ENCODE data around the gene VAV1.
"Not testable (repeated sequence)": the region's sequence is repeated elsewhere in the genome, so short reads cannot be mapped to it uniquely, and the experiment has no call there.

Gene VAV1

DNA sequence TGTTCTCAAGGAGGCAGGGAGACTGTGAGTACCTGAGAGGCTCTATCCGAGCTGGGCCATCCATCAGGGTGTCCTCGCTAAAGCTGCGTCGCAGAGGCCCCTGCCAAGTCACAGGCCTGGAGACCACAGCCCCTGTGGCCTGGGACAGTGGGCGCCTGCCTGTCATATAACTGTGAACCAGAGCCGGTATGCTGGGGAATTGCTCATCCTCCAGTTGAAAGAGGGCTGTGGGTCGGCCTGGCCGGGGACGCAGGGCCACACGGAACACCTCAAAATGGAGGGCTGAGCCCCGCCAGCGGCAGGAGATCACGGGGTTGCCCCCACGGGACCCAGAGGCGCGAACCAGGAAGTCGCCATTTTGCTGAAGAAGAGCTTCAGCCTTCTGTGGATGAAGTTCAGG lies 11.9 kb upstream of the VAV1 start:
- no peak for DNase-seq

DNA sequence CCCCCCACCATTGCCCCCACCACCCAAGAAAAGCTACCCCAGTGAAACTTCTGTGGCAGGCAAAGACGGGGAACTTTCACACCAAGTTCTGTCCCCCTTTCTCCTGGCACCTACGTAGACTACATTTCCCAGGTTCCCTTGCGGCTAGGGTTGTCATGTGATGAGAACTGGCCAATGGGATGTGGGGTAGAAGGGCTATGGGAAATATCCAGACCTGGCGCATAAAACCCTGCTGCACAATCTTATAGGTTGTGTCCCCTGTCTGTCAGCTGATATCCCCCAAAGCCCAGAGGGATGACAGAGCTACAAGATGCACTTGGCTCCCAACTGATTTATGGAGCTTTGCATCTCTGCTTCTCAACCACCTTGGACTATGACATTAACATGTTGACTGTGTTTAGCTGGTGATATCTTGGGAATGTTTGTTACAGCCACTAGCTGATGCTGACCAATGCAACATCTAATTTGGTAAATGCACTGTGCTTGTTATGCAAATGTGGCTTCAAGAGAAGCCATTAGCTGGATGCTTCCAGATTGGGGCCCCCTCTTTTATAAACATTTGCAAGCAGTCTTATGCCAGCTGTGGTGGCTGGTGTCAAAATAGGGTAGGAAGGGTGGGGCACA lies 11.3 kb upstream of the VAV1 start:
- DNase-seq = peak; percentile 34 to 44

DNA sequence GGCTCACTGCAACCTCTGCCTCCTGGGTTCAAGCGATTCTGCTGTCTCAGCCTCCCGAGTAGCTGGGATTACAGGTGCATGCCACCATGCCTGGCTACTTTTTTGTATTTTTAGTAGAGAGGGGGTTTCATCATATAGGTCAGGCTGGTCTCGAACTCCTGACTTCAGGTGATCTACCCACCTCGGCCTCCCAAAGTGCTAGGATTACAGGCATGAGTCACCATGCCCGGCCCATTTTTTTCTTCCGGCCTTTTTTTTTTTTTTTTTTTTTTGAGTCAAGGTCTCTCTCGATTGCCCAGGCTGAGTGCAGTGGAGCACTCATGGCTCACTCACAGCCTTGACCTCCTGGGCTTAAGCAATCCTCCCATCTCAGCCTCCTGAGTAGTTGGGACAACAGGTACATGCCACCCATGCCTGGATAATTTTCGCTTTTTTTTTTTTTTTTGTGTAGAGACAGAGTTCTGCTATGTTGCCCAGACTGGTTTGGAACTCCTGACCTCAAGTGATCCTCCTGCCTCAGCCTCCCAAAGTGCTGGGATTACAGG lies 10.2 kb upstream of the VAV1 start:
- DNase-seq = not testable (repeated sequence)

DNA sequence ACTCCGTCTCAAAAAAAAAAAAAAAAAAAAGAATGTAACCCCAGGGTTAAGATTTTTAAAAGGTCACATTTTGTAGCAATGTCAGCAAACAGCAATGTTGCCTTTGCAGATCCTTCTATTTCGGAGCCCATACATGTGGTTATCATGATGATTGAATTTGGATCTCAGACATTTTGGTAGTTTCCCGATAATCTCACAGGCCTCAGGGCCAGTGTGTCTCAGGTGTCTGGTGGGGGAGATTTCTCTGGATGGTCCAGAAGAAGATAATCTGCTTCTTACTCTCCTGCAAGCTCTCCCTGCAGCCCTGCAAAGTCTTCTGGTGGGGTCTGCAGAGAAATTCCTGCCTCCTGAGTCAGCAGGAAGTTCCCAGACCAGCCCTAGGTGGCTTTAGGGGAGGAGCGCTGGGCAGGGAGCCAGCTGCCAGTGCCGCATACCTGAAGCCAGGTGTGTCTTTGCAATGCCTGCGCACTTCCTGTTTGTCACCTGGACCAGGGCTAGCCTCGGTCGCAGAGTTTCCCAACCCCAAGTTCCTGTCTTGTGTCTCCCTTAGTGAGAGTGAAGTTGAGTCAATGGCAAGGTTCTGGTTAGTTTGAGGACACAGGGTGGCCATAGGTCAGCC lies 6.7 kb upstream of the VAV1 start:
- no peak for DNase-seq

DNA sequence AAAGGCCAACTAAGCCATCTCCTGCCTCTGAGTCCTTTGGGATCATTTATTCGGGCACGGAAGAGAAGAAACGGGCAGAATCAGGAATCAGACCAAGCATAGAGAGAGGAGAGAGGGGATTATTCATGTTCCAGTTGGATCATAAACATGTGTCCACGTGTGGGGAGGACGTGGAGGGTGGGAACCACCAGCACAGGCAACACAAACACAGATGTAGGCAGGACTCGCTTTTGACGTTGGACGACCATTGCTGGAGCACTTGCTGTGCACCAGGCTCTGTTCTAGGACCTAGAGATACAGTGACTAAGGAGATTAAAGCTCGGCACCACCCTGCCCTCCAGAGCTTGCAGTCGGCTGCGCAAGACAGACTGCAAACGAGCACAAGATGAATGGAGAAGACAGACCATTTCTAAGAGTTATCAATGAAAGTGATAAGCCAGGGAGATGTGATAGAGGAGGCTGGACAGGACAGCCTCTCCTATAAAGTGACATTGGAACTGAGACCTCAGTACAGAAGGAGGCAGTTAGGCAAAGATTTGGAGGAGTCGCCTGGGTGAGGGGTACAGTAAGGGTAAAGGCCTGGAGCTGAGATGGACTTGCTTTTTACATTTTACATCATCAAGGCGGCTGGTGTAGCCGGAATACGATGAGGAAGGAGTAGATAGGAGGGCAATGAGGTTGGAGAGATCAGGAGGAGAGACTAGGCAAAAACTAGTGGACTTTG lies 6.0 kb upstream of the VAV1 start:
- no peak for DNase-seq

DNA sequence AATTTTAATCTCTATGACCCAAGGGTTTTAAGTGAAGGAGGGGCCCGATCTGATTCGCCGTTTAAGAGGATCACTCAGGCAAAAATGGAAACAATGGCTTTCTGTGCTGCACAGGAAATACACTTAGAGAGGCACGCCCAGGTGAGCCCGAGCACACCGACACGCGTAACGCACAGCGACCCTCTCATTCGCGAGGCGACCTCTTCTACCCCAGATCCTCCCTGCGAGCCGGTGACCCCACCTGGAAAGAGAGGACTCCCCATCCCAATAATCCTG lies 5.5 kb upstream of the VAV1 start:
- DNase-seq = no peak

DNA sequence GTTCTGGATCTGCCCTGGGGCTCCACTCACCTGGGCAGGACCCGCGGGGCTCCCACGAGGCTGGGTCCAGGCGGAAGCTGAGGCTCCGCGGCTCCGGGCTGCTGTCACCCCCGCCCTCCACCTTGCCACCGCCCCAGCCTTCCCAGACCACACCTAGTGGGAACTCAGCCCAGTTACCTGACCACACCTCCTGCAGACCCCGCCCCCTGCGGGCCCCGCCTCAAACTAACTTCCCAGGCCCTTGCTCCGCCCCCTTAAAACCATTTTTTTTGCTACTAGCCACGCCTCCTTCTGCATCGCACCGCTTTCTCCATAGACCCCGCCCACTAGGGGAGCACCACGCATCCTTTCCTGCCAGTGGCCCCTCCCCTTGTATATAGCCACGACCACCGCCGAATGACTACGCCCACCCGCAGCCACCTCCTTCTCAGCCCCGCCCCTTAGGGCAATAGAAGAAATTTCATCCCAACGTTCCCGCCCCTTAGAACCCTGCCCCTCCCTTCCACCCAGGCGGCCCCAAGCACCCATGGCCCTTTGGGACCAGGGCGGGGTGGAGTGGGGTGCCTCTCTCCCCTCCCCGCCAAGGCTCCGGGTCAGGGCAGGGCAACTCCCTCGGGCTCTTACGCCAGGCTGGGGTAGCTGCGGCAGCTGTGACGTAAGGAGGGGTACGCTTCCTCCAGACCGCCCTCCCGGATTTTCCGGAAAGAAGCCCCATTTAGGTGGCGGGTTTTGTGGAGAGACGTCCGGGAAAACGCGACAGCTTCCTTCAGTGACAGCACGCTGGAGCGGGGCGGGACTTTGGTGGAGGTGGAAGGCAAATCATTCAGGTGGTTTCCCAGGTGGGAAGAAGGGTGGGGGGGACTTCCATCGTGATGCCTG lies 4.9 kb upstream of the VAV1 start, which contains the start of gene SH2D3A:
TSS of gene SH2D3A (minus strand) at position 79 of the 879 bp plus-strand sequence. CDS start 3,687 bp downstream, outside the sequence.
- DNase-seq = peak; percentile 90 to 95

DNA sequence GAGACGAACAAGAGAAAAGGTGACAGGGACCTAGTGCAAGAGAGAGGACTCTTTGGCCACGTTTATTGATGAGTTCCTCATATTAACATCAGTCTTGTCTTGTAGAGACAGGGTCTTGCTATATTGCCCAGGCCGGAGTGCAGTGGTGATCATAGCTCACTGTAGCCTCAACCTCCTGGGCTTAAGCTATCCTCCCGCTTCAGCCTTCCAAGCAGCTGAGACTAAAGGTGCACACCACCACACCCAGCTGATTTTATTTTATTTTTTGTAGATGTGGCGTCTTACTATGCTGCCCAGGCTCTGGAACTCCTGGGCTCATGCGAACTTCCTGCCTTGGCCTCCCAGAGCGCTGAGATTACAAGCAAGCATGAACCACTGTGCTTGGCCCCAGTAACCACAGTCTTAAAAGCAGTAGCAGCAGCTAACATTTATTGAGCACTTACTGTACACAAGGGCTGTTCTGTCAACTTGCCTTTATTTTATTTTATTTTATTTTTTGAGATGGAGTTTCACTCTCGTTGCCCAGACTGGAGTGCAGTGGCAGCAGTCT lies 4.2 kb upstream of the VAV1 start:
- no peak for DNase-seq

DNA sequence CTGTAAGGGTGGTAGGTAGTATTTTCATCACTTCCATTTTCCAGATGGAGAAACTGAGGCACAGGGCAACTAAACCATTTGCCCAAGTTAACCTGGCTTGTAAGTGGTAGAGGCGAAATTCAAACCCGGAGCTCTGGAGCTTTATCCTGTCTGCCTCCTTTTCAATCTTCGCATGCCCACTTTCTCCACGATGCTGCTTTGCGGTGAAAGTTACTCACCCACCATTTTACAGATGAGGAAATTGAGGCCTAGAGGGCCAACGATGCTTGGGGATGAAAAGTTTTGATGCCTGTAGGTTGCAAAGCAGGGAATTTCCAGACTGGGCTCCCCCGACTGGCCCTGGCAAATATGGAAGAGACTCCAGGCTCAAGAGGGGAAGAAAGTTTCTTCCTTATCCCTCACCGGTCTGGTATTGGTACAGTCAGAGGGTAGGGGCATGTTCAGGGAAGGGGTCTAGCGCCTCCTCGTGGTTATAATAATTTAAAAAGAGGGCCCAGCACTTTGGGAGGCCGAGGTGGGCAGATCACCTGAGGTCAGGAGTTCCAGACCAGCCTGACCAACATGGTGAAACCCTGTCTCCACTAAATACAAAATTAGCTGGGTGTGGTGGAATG lies 3.4 kb upstream of the VAV1 start:
- peak; percentile 54 to 65 for DNase-seq

DNA sequence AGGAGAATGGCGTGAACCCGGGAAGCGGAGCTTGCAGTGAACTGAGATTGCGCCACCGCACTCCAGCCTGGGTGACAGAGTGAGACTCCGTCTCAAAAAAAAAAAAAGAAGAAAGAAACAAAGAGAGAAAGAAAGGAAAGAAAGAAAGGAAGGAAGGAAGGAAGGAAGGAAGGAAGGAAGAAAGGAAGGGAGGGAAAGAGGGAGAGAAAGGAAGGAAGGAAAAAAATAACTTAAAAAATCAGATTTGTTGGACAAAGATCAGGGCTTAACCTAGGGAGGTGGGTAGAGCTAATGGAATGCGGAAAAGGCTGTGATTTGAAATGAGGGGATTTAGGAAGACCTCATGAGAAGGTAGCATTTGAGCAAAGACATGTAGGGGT lies 870 bp upstream of the VAV1 start:
- not testable (repeated sequence) for DNase-seq

DNA sequence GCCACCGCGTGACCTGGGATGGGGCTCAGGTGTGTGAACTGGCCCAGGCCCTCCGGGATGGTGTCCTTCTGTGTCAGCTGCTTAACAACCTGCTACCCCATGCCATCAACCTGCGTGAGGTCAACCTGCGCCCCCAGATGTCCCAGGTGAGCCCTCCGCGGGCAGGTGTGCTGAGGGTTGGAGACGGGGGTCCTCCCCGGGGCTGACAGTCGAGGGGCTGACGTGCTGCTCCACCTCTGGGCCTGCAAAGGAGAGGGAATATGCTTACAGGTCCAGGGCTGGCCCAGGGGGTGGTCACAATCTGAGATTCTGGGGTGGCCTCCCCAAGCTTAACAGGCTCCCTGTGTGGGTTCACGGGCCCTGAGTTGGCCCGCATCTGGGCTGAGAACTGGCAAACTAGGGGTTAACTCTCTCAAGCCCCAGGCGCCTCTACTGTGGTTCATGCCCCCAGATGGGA lies 386 bp downstream of the VAV1 start:
- DNase-seq = no peak

DNA sequence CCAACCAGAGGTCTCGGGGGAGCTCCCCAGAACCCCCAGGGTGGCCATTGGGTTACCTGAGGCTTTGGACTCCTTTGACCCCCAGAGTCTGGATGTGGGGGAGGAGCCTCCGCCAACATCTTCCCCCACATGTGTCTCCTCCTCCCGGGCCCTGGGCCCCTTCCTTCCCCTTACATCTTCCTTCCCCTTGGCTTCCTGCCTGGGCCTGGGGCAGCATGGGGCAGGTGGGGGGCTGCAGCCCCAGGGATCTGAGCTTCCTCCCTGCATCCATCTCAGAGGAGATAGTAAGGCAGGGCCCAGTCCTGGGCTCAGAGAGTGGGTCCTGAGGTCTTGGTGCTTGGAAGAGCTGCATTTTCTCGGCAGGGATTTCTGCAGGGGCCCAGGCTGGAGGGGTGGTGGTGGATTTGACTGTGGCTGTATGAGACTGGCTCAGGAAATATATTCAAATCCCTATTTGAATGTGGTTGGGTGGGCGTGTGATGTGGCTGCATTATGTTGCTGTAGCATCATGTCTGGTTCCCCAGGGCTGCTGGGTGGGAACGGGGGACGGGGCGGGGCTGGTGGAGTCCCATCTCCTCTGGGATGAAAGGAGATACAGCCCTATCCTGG lies 919 bp downstream of the VAV1 start:
- DNase-seq = peak; percentile 91 to 92

DNA sequence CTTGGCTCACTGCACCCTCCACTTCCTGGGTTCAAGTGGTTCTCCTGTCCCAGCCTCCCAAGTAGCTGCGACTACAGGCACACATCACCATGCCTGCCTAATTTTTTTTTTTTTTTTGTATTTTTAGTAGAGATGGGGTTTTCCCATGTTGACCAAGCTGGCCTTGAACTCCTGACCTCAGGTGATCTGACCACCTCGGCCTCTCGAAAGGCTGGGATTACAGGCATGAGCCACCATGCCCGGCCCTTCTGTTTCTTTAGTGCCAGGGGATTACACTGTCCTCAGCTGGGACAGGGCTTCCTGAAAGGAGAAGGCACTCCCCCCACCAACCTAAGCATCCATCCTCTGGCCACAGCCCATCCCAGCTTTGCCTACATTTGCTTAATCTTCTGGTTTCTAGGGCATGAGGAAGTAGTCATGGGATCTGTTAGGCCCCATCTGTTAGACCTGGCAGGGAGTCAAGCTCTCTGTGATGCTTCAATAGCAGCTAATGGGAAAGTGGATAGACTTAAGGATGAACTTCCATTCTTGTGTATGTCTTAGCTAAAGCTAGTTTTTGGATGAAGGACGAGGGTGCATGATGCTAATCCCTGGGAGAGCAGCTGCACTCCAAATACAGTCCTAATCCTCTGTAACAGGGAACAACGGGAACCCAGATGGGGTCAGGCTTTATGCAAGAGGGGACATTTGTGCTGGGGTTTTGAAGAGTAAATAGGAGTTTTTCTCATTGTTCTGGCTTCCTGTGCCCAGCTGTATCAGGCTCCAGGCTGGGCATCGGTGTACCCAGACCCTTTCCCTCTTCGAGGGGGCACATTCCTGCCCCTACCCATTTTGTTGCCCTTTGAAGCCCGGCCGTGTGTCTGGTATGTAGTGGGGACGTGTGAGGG lies 2.6 kb downstream of the VAV1 start:
- DNase-seq = peak; percentile 86 to 90

DNA sequence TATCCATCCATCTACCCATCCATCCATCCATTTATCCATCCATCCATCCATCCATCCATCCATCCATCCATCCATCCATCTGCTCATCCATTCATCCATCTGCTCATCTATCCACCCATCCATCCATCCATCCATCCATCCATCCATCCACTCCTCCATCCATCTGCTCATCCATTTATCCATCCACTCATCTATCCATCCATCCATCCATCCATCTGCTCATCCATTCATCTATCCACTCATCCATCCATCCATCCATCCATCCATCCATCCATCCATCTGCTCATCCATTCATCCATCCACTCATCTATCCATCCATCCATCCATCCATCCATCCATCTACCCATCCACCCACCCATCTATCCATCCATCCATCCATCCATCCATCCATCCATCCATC lies 3.5 kb downstream of the VAV1 start:
- DNase-seq = not testable (repeated sequence)

DNA sequence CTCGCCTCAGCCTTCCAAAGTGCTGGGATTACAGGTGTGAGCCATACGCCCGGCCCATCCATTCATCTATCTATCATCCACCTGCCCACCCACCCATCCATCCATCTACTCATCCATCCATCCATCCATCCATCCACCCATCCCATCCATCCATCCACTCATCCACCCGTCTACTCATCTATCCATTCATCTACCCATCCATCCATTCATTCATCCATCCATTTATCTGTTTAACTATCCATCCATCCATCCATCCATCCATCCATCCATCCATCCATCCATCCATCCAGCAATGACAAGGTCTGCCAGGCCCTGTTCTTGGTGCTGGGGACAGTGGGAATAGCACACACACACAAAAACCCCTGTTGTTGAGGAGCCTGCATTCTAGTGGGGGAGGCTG lies 4.5 kb downstream of the VAV1 start:
- DNase-seq = no peak

DNA sequence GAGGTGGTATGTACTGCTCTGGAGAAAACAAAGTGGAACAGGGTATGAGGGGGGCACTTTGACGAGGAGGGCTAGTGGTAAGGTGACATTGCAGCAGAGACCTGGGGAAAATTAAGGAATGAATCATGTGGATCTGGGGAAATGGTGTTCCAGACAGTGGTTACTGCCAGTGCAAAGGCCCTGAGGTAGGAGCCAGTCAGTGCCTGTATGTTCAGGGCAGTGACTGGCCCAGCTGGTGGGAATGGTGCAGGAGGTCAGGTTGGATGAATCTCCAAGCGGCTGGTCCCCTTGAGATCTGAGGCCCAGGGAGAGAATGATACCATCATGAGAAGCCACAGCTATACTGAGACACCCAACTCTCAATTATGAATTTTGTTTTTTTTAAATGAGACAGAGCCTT lies 4.9 kb downstream of the VAV1 start:
- no peak for DNase-seq

DNA sequence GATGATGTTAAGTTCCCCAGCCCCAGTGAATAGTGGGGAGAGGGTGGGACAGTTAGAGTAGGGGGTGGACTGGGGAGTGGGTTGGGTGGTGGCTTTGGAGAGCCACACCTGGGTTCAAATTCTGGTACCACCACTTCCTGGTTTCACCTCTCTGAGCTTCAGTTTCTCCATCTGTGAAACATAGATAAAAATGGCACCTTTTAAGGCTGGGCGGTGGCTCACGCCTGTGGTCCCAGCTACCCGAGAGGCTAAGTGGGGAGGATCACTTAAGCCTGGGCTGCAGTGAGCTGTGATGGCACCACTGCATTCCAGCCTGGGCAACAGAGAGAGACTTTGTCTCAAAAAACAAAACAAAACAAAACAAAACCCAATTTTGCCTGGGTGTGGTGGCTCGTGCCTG lies 5.9 kb downstream of the VAV1 start:
- DNase-seq = no peak

DNA sequence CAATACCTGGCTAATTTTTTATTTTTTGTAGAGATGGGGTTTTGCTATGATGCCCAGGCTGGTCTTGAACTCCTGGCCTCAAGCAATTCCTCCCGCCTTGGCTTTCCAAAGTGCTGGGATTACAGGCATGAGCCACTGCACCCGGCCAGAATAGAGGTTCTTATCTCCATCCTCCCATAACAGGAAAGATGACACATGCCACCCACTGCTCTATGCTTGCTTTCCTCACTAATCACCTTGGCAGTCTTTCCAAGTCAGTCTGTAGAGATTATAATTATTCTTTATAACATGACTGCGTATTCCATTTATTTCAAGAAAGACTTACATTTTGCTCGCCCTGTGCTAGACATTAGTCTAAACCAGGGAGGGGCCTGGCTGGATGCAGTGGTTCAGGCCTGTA lies 6.7 kb downstream of the VAV1 start:
- no peak for DNase-seq

DNA sequence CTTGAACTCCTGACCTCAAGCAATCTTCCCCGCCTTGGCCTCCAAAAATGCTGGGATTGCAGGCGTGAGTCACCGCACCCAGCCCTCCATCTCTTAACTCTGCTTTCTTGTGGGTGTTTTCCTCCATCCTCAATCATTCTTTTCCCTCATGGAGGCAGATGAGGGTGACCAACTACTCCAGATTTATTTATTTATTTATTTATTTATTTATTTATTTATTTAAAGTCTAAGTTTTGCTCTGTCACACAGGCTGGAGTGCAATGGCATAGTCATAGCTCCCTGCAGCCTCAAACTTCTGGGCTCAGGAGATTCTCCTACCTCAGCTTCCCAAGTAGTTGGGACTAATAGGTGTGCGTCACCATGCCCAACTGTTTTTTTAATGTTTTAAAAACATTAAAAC lies 14.9 kb downstream of the VAV1 start:
- no peak for DNase-seq

DNA sequence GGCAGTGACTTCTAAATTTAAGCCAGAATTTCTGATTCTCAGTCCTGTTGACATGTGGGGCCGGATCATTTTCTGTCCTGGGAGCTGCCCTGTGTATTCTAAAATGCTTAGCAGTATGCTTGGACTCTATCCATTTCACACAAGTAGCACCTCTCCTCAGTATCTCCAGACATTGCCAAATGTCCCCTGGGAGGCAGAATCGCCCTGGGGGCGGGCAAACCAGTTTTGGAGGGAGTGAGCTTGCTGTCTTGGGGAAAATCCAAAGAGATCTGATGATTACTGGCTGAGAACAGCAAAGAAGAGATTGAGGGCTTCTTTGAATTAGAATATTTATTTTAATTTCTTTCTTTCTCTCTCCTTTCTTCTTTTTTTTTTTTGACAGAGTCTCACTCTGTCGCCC lies 16.4 kb downstream of the VAV1 start:
- DNase-seq = no peak

Data from Kasumi-1 (cell line).